ENCODE results near the gene TIFAB. TPM values are rescaled to one million over a fixed set of nuclear protein-coding genes. Genes with fewer than 3 reads are reported as not detected.

The TIFAB gene
- total RNA-seq, 1 donor = not detected

GRCh38 chr5:135456238-135457099 lies 4.3 kb upstream of the TIFAB start:
- TF ChIP-seq, protein P1, sequence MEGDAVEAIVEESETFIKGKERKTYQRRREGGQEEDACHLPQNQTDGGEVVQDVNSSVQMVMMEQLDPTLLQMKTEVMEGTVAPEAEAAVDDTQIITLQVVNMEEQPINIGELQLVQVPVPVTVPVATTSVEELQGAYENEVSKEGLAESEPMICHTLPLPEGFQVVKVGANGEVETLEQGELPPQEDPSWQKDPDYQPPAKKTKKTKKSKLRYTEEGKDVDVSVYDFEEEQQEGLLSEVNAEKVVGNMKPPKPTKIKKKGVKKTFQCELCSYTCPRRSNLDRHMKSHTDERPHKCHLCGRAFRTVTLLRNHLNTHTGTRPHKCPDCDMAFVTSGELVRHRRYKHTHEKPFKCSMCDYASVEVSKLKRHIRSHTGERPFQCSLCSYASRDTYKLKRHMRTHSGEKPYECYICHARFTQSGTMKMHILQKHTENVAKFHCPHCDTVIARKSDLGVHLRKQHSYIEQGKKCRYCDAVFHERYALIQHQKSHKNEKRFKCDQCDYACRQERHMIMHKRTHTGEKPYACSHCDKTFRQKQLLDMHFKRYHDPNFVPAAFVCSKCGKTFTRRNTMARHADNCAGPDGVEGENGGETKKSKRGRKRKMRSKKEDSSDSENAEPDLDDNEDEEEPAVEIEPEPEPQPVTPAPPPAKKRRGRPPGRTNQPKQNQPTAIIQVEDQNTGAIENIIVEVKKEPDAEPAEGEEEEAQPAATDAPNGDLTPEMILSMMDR (IDR thresholded peaks at IDR 0.05; ENCODE audit: extremely low read depth, low read depth, low read length) = no peak
- Histone ChIP-seq H3K9me3 (ENCODE audit: low read depth, low read length) (no peaks in the 10 kb centered on the region), H4K20me1 (ENCODE audit: insufficient read depth, low read length) (no peaks in the 10 kb centered on the region), H3K36me3 (ENCODE audit: insufficient read depth, low read length) (no peaks in the 10 kb centered on the region), H2AFZ (ENCODE audit: low read length) (peak overlapping the region; percentile 43), H3K4me3 (ENCODE audit: insufficient read depth, low read length) (peak overlapping the region; percentile 0), H3K79me2 (ENCODE audit: insufficient read depth, low read length) (no peaks in the 10 kb centered on the region), H3K27ac (ENCODE audit: low read depth, low read length) (peak overlapping the region; percentile 58), H3K4me2 (ENCODE audit: insufficient read depth, low read length) (peak overlapping the region; percentile 30), H3K4me1 (ENCODE audit: insufficient read depth, low read length) (peaks cover 34% of the 10 kb centered on the region), H3K27me3 (ENCODE audit: insufficient read depth, low read length) (peaks cover 6% of the 10 kb centered on the region)
- DNase-seq (ENCODE audit: insufficient read length, low spot score, missing footprints) = peak; percentile 95

- TF ChIP-seq, protein P1 (IDR thresholded peaks at IDR 0.05; ENCODE audit: extremely low read depth, low read depth, low read length) = no peak
- peaks cover 8% of the 10 kb centered on the region for H3K27me3 ChIP-seq (ENCODE audit: insufficient read depth, low read length)
- H3K79me2 ChIP-seq (ENCODE audit: insufficient read depth, low read length) = no peaks in the 10 kb centered on the region
- peaks cover 34% of the 10 kb centered on the region for H3K4me1 ChIP-seq (ENCODE audit: insufficient read depth, low read length)
- H4K20me1 ChIP-seq (ENCODE audit: insufficient read depth, low read length) = no peaks in the 10 kb centered on the region
- peak overlapping the region; percentile 30 for H3K4me2 ChIP-seq (ENCODE audit: insufficient read depth, low read length)
- no peaks in the 10 kb centered on the region for H3K9me3 ChIP-seq (ENCODE audit: low read depth, low read length)
- H2AFZ ChIP-seq (ENCODE audit: low read length) = no peak overlapping the region
- H3K27ac ChIP-seq (ENCODE audit: low read depth, low read length) = peak overlapping the region; percentile 58
- no peak overlapping the region for H3K4me3 ChIP-seq (ENCODE audit: insufficient read depth, low read length)
- H3K36me3 ChIP-seq (ENCODE audit: insufficient read depth, low read length) = no peaks in the 10 kb centered on the region
- DNase-seq (ENCODE audit: insufficient read length, low spot score, missing footprints) = no peak
These were observed 3.7 kb upstream of the TIFAB start for GRCh38 chr5:135455876-135456237.

- no peak for DNase-seq (ENCODE audit: insufficient read length, low spot score, missing footprints)
- H4K20me1 ChIP-seq (ENCODE audit: insufficient read depth, low read length) = no peaks in the 10 kb centered on the region
- peaks cover 34% of the 10 kb centered on the region for H3K4me1 ChIP-seq (ENCODE audit: insufficient read depth, low read length)
- H2AFZ ChIP-seq (ENCODE audit: low read length) = no peak overlapping the region
- no peak overlapping the region for H3K4me2 ChIP-seq (ENCODE audit: insufficient read depth, low read length)
- H3K36me3 ChIP-seq (ENCODE audit: insufficient read depth, low read length) = no peaks in the 10 kb centered on the region
- H3K27me3 ChIP-seq (ENCODE audit: insufficient read depth, low read length) = peaks cover 9% of the 10 kb centered on the region
- H3K4me3 ChIP-seq (ENCODE audit: insufficient read depth, low read length) = no peak overlapping the region
- H3K79me2 ChIP-seq (ENCODE audit: insufficient read depth, low read length) = no peaks in the 10 kb centered on the region
- no peaks in the 10 kb centered on the region for H3K9me3 ChIP-seq (ENCODE audit: low read depth, low read length)
- TF ChIP-seq, protein P1 (IDR thresholded peaks at IDR 0.05; ENCODE audit: extremely low read depth, low read depth, low read length) = no peak
- H3K27ac ChIP-seq (ENCODE audit: low read depth, low read length) = no peak overlapping the region
These were observed 2.8 kb upstream of the TIFAB start for GRCh38 chr5:135454946-135455345.

GRCh38 chr5:135453613-135454012 lies 1.5 kb upstream of the TIFAB start:
- no peak overlapping the region for H3K4me3 ChIP-seq (ENCODE audit: insufficient read depth, low read length)
- peaks cover 26% of the 10 kb centered on the region for H3K4me1 ChIP-seq (ENCODE audit: insufficient read depth, low read length)
- no peak overlapping the region for H2AFZ ChIP-seq (ENCODE audit: low read length)
- H3K27me3 ChIP-seq (ENCODE audit: insufficient read depth, low read length) = peaks cover 7% of the 10 kb centered on the region
- no peaks in the 10 kb centered on the region for H3K36me3 ChIP-seq (ENCODE audit: insufficient read depth, low read length)
- DNase-seq (ENCODE audit: insufficient read length, low spot score, missing footprints) = no peak
- no peaks in the 10 kb centered on the region for H4K20me1 ChIP-seq (ENCODE audit: insufficient read depth, low read length)
- no peaks in the 10 kb centered on the region for H3K79me2 ChIP-seq (ENCODE audit: insufficient read depth, low read length)
- H3K4me2 ChIP-seq (ENCODE audit: insufficient read depth, low read length) = no peak overlapping the region
- TF ChIP-seq, protein P1 (IDR thresholded peaks at IDR 0.05; ENCODE audit: extremely low read depth, low read depth, low read length) = no peak
- H3K27ac ChIP-seq (ENCODE audit: low read depth, low read length) = no peak overlapping the region
- no peaks in the 10 kb centered on the region for H3K9me3 ChIP-seq (ENCODE audit: low read depth, low read length)
